ENCODE measurements around the gene MEPCE. TPM values are rescaled to one million over a fixed set of nuclear protein-coding genes. Genes with fewer than 3 reads are reported as not detected.

MEPCE gene
- total and polyA plus RNA-seq, 9 of the 15 experiments (the other 6 are each of a cell fraction or from before 2014, with no cell fraction given), result 10.9 to 76.3 (median 44.1) TPM

DNA sequence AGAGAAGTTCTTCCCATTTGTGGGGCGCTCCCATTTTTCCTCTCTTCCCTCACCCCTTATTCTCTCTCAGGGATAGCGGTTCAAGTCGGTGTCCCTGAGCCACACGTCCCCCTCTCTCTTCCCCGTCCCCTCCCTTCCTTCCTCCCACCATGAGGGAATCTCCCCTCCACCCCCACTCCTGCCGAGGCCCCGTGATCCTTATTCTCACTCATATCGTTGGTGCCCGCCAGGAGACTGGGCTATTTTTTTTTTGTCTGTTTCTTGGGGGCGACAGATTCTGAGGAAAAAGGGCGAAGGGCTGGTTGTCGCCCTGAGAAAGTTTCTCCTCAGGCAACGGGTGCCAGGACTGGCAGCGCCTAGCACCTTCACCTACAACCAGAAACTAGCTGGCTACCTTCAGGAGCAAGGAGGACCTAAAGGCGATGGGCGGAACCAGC lies 1.9 kb upstream of the MEPCE start (continued):
- TF ChIP-seq, protein P1, sequence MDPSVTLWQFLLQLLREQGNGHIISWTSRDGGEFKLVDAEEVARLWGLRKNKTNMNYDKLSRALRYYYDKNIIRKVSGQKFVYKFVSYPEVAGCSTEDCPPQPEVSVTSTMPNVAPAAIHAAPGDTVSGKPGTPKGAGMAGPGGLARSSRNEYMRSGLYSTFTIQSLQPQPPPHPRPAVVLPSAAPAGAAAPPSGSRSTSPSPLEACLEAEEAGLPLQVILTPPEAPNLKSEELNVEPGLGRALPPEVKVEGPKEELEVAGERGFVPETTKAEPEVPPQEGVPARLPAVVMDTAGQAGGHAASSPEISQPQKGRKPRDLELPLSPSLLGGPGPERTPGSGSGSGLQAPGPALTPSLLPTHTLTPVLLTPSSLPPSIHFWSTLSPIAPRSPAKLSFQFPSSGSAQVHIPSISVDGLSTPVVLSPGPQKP (CRISPR knock-in tag; IDR thresholded peaks at IDR 0.05), result 0 out of 2 replicates have a peak, but pooled peaks have one; percentile 41
- TF ChIP-seq KLF16 (IDR thresholded peaks at IDR 0.05), result no peak
- TF ChIP-seq, protein P2, sequence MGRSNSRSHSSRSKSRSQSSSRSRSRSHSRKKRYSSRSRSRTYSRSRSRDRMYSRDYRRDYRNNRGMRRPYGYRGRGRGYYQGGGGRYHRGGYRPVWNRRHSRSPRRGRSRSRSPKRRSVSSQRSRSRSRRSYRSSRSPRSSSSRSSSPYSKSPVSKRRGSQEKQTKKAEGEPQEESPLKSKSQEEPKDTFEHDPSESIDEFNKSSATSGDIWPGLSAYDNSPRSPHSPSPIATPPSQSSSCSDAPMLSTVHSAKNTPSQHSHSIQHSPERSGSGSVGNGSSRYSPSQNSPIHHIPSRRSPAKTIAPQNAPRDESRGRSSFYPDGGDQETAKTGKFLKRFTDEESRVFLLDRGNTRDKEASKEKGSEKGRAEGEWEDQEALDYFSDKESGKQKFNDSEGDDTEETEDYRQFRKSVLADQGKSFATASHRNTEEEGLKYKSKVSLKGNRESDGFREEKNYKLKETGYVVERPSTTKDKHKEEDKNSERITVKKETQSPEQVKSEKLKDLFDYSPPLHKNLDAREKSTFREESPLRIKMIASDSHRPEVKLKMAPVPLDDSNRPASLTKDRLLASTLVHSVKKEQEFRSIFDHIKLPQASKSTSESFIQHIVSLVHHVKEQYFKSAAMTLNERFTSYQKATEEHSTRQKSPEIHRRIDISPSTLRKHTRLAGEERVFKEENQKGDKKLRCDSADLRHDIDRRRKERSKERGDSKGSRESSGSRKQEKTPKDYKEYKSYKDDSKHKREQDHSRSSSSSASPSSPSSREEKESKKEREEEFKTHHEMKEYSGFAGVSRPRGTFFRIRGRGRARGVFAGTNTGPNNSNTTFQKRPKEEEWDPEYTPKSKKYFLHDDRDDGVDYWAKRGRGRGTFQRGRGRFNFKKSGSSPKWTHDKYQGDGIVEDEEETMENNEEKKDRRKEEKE (IDR thresholded peaks at IDR 0.05; ENCODE audit: borderline replicate concordance in 1 of 2, control insufficient read depth in 1 of 2, low read depth in 2 of 2, low read length in 1 of 2), result no peak
- 0 out of 2 replicates have a peak, but pooled peaks have one; percentile 39 for TF ChIP-seq KDM2B (CRISPR knock-in tag; IDR thresholded peaks at IDR 0.05)
- TF ChIP-seq, protein P3, sequence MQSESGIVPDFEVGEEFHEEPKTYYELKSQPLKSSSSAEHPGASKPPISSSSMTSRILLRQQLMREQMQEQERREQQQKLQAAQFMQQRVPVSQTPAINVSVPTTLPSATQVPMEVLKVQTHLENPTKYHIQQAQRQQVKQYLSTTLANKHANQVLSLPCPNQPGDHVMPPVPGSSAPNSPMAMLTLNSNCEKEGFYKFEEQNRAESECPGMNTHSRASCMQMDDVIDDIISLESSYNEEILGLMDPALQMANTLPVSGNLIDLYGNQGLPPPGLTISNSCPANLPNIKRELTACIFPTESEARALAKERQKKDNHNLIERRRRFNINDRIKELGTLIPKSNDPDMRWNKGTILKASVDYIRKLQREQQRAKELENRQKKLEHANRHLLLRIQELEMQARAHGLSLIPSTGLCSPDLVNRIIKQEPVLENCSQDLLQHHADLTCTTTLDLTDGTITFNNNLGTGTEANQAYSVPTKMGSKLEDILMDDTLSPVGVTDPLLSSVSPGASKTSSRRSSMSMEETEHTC (IDR thresholded peaks at IDR 0.05), result no peak
- TF ChIP-seq, protein P4, sequence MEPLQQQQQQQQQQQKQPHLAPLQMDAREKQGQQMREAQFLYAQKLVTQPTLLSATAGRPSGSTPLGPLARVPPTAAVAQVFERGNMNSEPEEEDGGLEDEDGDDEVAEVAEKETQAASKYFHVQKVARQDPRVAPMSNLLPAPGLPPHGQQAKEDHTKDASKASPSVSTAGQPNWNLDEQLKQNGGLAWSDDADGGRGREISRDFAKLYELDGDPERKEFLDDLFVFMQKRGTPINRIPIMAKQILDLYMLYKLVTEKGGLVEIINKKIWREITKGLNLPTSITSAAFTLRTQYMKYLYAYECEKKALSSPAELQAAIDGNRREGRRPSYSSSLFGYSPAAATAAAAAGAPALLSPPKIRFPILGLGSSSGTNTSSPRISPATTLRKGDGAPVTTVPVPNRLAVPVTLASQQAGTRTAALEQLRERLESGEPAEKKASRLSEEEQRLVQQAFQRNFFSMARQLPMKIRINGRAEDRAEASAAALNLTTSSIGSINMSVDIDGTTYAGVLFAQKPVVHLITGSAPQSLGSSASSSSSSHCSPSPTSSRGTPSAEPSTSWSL (CRISPR knock-in tag; IDR thresholded peaks at IDR 0.05; ENCODE audit: borderline replicate concordance), result 0 out of 2 replicates have a peak, but pooled peaks have one; percentile 10
- no peak for TF ChIP-seq THRAP3 (IDR thresholded peaks at IDR 0.05; ENCODE audit: borderline replicate concordance)
- TF ChIP-seq ZNF121 (CRISPR knock-in tag; conservative IDR thresholded peaks at IDR 0.05), result 0 out of 2 replicates have a peak, but pooled peaks have one; percentile 13
- no peak for TF ChIP-seq ZSCAN32 (CRISPR knock-in tag; IDR thresholded peaks at IDR 0.05)
- TF ChIP-seq, protein P5, sequence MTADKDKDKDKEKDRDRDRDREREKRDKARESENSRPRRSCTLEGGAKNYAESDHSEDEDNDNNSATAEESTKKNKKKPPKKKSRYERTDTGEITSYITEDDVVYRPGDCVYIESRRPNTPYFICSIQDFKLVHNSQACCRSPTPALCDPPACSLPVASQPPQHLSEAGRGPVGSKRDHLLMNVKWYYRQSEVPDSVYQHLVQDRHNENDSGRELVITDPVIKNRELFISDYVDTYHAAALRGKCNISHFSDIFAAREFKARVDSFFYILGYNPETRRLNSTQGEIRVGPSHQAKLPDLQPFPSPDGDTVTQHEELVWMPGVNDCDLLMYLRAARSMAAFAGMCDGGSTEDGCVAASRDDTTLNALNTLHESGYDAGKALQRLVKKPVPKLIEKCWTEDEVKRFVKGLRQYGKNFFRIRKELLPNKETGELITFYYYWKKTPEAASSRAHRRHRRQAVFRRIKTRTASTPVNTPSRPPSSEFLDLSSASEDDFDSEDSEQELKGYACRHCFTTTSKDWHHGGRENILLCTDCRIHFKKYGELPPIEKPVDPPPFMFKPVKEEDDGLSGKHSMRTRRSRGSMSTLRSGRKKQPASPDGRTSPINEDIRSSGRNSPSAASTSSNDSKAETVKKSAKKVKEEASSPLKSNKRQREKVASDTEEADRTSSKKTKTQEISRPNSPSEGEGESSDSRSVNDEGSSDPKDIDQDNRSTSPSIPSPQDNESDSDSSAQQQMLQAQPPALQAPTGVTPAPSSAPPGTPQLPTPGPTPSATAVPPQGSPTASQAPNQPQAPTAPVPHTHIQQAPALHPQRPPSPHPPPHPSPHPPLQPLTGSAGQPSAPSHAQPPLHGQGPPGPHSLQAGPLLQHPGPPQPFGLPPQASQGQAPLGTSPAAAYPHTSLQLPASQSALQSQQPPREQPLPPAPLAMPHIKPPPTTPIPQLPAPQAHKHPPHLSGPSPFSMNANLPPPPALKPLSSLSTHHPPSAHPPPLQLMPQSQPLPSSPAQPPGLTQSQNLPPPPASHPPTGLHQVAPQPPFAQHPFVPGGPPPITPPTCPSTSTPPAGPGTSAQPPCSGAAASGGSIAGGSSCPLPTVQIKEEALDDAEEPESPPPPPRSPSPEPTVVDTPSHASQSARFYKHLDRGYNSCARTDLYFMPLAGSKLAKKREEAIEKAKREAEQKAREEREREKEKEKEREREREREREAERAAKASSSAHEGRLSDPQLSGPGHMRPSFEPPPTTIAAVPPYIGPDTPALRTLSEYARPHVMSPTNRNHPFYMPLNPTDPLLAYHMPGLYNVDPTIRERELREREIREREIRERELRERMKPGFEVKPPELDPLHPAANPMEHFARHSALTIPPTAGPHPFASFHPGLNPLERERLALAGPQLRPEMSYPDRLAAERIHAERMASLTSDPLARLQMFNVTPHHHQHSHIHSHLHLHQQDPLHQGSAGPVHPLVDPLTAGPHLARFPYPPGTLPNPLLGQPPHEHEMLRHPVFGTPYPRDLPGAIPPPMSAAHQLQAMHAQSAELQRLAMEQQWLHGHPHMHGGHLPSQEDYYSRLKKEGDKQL (CRISPR knock-in tag; IDR thresholded peaks at IDR 0.05; ENCODE audit: borderline replicate concordance), result no peak
- TF ChIP-seq NELFE (IDR thresholded peaks at IDR 0.05; ENCODE audit: insufficient read depth, insufficient read length), result no peak
- TF ChIP-seq ZNF274 (IDR thresholded peaks at IDR 0.05; ENCODE audit: borderline replicate concordance, low read depth, low read length), result no peak
